GM10266 (cell line): ENCODE measurements around the gene YWHAB.

Experiments
- DNase-seq: peaks from one replicate; pipeline ENCODE4 v3.0.0; 2012; ENCODE audit errors: extremely low spot score
- CTCF ChIP-seq: IDR thresholded peaks from 2 replicates; pipeline ENCODE4 v1.5.1; 2012; ENCODE audit warnings: mild to moderate bottlenecking, low read depth; ENCODE audit not compliant: control insufficient read depth, insufficient read depth; ENCODE audit errors: missing control alignments

YWHAB gene

DNA sequence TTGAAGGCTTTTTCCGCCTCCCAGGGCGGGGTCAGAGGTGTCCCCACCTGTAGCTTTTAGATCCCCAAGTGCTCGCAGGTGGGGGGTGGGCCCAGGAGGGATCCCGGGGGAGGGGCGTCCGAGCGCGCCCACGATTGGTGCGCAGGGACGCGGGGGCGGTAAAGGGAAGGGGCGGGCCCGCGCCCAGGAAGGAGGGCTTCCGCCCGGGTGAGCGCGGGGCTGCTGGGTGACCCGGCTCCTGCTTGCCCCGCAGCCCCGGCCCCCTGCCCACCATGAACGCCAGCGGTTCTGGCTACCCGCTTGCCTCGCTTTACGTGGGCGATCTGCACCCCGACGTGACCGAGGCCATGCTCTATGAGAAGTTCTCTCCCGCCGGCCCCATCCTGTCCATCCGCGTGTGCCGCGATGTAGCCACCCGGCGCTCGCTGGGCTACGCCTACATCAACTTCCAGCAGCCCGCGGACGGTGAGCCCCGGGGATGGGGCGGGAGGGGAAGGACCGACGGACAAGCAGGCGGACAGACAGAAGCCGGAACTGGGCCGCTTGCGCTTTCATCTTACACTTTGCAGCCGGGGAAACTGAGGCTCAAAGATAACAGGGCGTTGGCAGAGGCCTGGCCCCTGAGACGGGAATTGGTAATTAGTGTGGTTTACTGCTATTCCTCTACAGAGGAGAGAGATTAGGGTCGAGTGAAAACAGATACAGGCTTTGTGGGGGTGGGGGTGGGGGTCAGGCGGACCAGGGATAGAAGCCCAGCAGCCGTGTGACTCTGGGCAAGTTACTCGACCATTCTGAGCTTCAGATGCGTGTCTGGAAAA, 24.6 kb downstream of the YWHAB start, which contains the start of gene PABPC1L:
Gene PABPC1L, plus strand, starts transcription at position 189 of the 818 bp plus-strand sequence. Its CDS starts 84 bp downstream, at position 273.
- peak; percentile 91 for DNase-seq
- no peak for TF ChIP-seq CTCF

- DNase-seq: no peak
- no peak for TF ChIP-seq CTCF
These were observed 25.3 kb downstream of the YWHAB start for GRCh38 chr20:44910690-44911262.

- TF ChIP-seq CTCF: peak; percentile 52
- peak; percentile 76 for DNase-seq
These were observed 25.9 kb downstream of the YWHAB start for GRCh38 chr20:44911264-44911921.

DNA sequence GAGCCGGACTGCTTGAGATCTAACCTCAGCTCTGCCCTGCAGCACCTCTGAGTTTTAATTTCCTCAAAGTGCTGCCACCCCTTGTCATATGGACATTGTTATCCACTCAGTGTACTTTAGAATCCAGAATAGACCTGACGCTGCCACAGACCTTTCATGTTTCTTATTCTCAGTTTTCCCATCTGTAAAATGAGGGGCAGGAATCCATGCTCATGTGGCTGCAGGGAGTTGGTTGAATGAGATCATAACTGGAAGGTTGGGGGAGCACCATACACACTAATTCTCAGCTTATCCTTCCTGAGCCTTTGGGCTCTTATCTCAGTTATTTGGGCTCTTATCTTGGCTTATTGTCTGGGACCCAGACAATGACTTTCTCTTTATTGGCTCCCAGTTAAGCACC, 26.7 kb downstream of the YWHAB start:
- DNase-seq: no peak
- no peak for TF ChIP-seq CTCF

GRCh38 chr20:44914924-44915323, 29.4 kb downstream of the YWHAB start:
- no peak for DNase-seq
- no peak for TF ChIP-seq CTCF

GRCh38 chr20:44916586-44916985, 31.1 kb downstream of the YWHAB start:
- DNase-seq: no peak
- no peak for TF ChIP-seq CTCF

DNA sequence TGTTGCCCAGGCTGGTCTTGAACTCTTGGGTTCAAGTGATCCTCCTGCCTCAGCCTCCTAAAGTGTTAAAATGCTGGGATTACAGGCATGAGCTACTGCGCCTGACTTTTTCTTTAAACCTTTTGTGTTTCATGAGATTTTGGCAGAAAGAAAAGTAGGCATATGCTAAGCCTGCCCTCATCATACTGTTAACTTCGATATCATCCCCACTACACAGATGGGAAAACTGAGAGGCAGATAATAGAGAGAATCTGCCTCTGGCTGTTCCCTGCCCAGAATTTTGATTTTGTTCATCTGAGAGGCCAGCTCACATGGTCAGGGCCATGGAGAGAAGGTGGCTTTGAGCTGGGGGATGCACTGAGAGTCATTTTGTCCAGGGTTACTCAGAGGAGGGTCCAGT, 31.9 kb downstream of the YWHAB start:
- no peak for TF ChIP-seq CTCF
- no peak for DNase-seq
